ENCODE data around the gene ZNF423. TPM values are rescaled to one million over a fixed set of nuclear protein-coding genes. Genes with fewer than 3 reads are reported as not detected.

Gene ZNF423
- polyA plus RNA-seq, 1 of the 3 experiments (the other 2 are of a cell fraction): 1.2 TPM

GRCh38 chr16:49495596-49496355 lies 360.1 kb downstream of the ZNF423 start:
- Histone ChIP-seq H2AFZ (ENCODE audit: low read depth) (no peak overlapping the region), H3K36me3 (replicated peaks in 1 of 2; ENCODE audit: control insufficient read depth in 1 of 2, insufficient read depth in 2 of 2, low read length in 1 of 2) (no peaks in the 10 kb centered on the region), H3K4me1 (ENCODE audit: control insufficient read depth in 1 of 2, insufficient read depth in 2 of 2, low read depth in 1 of 2, low read length in 1 of 2) (peaks cover 0 to 23% of the 10 kb centered on the region in 2 experiments; a peak in 1 of 4 replicates), H4K20me1 (ENCODE audit: insufficient read depth) (no peaks in the 10 kb centered on the region), H3K27ac (ENCODE audit: low read depth in 2 of 2, low read length in 1 of 2) (peak overlapping the region in 1 of 2 experiments; percentile 34; a peak in 1 of 4 replicates), H3K79me2 (ENCODE audit: insufficient read depth) (no peaks in the 10 kb centered on the region), H3K4me2 (no peak overlapping the region), H3F3A (replicated peaks; ENCODE audit: insufficient read depth) (no peaks in the 10 kb centered on the region), H3K9me2 (no peaks in the 10 kb centered on the region), H3K4me3 (ENCODE audit: low read depth in 2 of 2, low read length in 1 of 2) (no peak overlapping the region), H3K9ac (no peak overlapping the region), H3K27me3 (ENCODE audit: insufficient read depth) (no peaks in the 10 kb centered on the region), H3K9me3 (no peaks in the 10 kb centered on the region)
- no peak for DNase-seq
- WGBS (ENCODE audit: low lambda C conversion rate): 27% methylated on average over 3 of the region's 10 CpGs
- ChIA-PET POLR2A (no interaction called here), CTCF (no interaction called here)
- no peak for TF ChIP-seq MEF2A (IDR thresholded peaks at IDR 0.05; ENCODE audit: borderline replicate concordance, low read depth)
- no peak for TF ChIP-seq TCF12 (IDR thresholded peaks at IDR 0.05)
- no peak for TF ChIP-seq EZH2phosphoT487 (IDR thresholded peaks at IDR 0.05; ENCODE audit: borderline replicate concordance, low read depth)
- no peak for TF ChIP-seq FOXM1 (IDR thresholded peaks at IDR 0.05; ENCODE audit: low read depth)
- TF ChIP-seq GATA2 (CRISPR knock-in tag; IDR thresholded peaks at IDR 0.05): no peak
- no peak for TF ChIP-seq USF1 (IDR thresholded peaks at IDR 0.05; ENCODE audit: borderline replicate concordance, low read depth)
- no peak for TF ChIP-seq ZBTB33 (IDR thresholded peaks at IDR 0.05; ENCODE audit: borderline replicate concordance, low read depth)
- TF ChIP-seq TEAD4 (IDR thresholded peaks at IDR 0.05; ENCODE audit: borderline replicate concordance, insufficient read depth): no peak
- TF ChIP-seq EP300 (IDR thresholded peaks at IDR 0.05; ENCODE audit: borderline replicate concordance in 1 of 2, low read depth in 1 of 2, low read length in 1 of 2): no peak
- TF ChIP-seq MAX (IDR thresholded peaks at IDR 0.05; ENCODE audit: low read depth): no peak
- no peak for TF ChIP-seq PBX3 (IDR thresholded peaks at IDR 0.05)
